ENCODE measurements around the gene BTG3.

GRCh38 chr21:17545007-17545406 is 67.7 kb downstream of the BTG3 start:
- TF ChIP-seq CTCF (IDR thresholded peaks at IDR 0.05; ENCODE audit: low read length): no peak
- no peak for TF ChIP-seq EZH2 (optimal IDR thresholded peaks at IDR 0.05; ENCODE audit: low read depth, low read length)
